HCEC 1CT (cell line): Measurements from ENCODE around the gene CORO1C.

Source experiments
- DNase-seq: peaks from one replicate; pipeline ENCODE4 v3.0.0-alpha.2; 2017

CORO1C gene

DNA sequence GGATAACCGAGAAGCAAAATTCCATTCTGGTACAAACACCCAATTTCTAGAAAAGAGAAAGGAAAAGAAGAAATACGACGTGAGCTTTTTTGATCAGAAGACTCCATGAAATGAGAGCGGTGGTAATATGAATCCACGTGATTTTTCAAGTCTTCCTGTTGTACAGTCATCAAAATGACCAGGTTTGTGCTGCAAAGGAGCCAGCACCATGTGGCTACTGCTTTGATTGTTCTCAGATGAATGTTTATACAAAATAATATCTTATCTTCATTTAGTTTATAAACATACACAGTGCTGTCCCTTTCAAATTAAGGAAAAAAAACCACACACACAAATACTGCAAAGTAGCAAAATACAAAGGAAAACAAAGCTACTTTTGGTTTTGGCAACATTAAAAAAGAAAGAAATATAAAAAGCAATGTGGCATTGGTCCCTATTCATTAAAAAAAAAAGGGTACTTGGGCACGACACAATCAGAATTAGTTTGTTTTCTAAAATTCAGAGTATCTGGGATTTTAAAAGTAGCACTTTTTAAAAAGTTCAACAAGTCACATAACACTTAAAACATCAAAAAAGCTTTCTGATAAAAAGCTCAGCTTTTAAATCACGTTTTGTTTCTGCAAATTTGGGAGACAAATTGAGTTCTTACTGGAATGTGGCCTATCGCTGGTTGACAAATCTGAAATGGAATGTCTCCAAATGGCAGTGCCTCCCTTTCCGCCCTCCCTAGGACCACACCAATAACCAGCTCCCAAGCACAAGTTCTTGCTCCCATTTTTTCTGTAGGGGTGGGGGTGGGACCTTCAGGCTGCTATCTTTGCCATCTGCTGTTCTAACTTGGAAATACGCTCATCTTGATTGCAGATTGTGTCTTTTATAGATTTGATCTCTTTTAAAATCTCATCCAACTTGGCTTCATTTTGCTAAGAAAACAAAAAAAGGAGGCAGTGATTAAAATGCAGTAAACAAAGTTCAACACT is 84.4 kb downstream of the CORO1C start:
- no peak for DNase-seq

- DNase-seq: no peak
These were observed 85.4 kb downstream of the CORO1C start for GRCh38 chr12:108645686-108646599.

- no peak for DNase-seq
These were observed 86.6 kb downstream of the CORO1C start for GRCh38 chr12:108644811-108645120.

DNA sequence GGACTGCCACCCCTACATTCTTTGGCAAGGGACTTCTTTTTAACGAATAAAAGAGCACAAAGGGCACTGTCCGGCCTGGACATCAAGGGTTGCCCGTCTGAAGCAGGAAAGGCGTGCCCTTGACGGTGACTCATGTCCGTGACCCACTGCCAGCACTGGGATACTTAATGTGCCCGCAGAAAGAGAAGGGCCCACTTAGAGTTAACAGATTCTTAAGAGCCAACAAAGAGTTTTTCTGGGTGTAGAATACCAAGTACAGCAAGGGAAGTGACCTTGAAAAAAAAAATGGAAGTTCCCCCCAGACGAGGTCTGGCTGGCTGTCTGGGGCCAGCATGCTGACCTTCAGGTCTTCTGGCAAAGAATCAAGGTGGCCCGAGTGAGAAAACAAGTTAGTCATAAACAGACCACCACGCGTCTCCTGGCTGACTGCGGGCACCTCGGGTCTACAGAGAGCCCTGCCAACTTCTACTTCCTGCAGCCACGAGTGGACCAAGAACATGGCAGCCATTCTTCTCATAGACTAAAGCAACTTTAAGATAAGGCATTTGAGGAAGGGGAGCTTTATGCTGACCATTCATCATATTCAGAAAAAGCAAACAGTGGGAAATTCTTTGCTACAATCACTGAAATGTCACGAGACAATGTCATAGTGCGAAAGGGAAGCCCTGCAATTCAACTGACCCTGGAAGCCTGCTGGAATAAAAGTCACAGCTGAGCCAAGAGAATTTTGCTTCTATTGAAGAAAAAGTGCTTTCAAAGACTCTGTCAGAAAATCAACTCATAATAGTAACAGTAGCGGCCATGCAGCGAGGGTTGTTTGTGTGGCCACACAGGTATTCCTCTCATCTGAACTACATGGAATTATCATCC is 87.1 kb downstream of the CORO1C start:
- no peak for DNase-seq

GRCh38 chr12:108642899-108643654 is 88.2 kb downstream of the CORO1C start:
- no peak for DNase-seq

DNA sequence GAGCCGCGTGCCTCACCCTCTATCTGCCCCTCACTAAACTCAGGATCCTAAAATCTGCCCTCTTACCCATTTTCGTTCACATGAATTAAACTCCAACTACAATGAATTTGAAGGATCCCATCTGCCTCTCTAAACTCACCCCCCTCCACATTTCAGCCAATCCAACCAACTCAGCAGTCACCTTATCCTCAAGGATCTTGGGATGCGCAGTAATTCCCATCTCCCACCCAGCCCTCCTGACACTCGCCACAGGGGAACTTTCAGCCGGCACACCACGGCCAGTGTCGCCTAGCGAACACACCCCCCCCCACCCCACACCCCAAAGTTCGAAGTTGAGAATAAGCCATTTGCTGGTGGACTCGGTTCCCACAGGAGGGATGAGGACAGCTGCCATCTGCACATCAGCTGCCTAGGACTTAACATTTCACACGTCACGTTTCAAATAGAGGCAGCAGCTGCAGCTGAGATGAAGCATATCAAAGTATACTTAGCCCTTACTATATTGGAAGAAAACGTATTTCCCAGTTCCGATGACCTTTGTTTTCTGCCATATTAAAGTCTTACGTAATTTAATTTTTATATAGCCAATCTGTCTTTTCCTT is 88.9 kb downstream of the CORO1C start:
- DNase-seq: no peak

GRCh38 chr12:108641446-108642268 is 89.7 kb downstream of the CORO1C start:
- DNase-seq: no peak

DNA sequence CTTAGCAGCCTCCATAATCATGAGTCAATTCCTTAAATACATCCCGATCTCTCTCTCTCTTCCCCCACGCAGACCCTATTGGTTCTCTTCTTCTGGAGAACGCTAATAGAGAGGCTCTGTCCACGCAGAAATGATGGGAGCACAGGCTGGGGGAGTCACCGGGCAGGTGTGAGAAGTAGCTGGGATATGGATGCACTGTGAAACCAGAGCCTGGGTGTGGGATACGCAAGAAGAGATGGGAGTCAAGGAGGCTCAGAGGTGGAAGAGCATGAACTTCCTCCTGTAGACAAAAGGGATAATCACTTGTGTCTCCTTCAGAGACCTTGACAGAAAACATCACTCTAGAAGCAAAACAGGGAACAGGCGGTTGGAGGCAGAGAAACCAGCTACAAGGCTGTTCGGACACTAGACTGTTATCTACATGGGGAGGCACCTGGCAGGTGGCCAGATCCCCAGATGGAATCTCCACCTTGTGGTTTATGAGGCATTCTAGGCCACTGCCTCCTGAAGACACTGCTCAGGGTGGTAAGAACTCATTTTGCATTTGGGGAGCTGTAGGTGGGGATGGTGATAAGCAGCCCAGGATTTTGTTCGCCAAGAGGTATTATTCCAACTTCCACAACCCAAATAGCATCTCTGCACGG is 90.4 kb downstream of the CORO1C start:
- no peak for DNase-seq

DNA sequence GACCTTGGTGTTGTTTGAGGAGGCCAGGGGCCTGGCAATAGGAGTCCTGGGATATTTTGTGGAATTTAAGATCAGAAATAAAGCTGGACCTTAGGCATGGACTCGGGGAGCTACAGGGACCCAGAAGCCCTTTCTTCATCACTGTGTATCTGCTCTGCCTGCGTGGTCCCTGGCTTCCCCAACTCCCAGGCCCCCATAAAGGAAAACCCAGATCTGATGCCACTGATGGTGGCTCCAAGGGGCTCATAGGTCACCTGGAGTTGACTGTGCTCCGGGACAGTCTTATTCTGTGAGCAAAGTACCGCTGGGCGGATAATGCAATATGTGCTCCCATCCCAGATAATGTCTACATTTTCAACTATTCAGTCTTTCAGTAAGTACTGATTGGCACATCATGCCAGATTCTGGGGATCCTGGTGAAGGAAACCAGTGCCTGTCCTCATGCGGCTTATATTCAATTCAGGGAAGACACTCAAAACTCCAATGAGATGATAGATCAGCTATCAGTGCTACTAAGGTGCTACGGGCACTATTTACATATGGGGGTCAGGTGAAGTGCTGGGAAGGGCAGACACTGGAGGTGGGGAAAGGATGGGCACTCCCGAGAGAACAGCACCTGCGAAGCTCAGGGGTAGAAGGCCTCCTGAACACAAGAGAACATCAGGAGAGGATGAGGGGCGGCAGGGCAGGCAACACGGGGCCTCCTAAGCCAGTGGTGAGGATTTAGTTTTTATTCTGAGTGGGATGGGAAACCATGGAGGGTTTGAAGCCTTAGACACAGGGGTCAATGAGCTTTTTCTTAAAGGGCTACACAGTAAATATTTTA is 92.1 kb downstream of the CORO1C start:
- DNase-seq: no peak

GRCh38 chr12:108638141-108638827 is 93.0 kb downstream of the CORO1C start:
- DNase-seq: no peak

DNA sequence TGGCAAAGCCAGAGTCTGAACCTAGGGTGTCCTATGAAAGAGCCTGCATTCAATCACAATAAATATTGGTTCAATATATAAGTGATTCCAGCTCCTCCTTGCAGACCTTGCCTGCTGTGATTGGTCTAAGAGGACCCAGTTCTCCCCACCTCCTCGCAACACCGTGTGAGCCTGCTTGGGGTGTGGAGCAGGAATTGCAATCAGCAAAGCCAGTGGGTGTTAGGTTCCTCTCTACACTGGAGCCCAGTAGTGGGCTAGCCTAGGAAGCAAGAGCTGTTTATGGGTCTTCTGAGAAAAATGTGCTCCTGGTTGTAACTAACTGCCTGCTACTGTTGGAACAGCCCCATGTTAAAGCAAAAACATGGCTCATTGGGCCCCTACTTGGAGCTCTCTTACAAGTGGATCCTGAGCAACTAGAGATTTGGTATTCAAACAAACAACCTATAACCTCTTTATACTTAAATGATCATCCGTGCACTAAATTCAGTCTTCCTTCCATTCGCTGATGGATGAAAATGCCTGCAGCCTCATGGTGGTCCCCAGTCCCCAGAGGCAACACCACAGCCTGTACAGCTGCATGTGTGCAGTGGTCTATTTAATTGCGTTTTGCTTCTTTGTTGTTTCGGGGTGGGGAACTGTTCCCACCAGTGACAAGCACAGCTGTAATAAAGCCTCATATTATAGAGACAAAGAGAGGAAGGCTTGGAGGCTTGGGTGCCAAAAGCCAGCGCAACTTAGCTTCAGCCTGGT is 93.9 kb downstream of the CORO1C start:
- DNase-seq: no peak

DNA sequence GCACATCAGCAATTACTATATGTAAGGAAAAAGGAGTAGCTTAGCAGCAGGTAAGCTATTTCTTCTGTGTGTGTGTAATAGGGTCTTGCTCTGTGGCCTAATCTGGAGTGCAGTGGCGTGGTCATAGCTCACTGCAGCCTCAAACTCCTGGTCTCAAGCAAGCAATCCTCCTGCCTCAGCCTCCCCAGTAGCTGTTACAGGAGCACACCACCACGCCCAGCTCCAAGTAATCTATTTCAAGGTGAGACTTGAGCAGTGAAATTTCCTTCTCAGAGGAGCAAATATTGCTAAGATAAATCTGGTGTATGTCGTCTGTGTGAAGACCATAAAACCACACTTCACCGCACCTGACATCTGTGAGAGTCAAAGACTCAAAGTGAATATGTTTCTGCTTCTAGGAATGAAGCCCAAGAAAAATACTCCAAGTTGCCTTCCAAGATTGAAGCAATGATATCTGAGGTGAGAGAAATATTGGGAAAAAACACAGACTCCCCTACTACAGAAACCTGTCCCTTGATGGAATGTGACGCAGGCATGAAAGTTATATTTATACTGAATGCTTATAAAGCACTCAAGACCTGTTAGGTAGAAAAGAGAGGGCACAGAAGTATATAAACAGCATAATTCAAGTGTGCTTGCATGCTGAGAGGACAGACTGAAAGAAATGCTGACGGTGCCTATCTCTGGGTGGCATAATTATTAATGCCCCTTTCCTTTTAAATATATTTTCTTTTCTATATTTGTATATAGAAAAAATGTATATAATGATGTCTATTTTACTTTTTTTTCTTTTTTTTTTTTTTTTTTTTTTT is 95.1 kb downstream of the CORO1C start:
- no peak for DNase-seq

- DNase-seq: no peak
These were observed 95.9 kb downstream of the CORO1C start for GRCh38 chr12:108635201-108635996.

DNA sequence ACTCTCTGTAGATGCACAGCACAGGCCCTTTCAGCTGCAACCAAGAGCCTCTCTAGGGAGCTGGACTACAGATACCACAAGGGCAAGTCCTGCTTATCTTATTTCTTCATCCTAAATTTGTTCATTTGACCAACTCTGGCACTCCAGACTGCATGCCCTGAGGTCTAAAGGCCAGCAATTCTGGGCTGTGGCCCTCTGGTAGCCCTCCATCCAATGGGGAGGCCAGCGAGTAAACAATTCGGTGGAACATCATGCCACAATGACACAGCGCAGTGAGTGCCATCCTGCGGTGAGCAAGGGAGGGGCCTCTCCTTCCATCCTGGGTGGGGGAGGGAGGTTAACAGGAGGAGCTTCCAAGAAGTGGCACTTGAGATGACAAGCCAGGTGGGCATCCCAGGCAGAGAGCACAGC is 97.0 kb downstream of the CORO1C start:
- no peak for DNase-seq

GRCh38 chr12:108633534-108634248 is 97.6 kb downstream of the CORO1C start, which contains the start of gene SELPLG:
Gene SELPLG (minus strand): TSS chr12:108633894. CDS start chr12:108624307, 9,587 bp downstream.
- no peak for DNase-seq
